Sigmoid colon (tissue), 7 donors: ENCODE measurements around the gene CRADD. TPM values are rescaled to one million over a fixed set of nuclear protein-coding genes. Genes with fewer than 3 reads are reported as not detected.
"Not testable (repeated sequence)": the region's sequence is repeated elsewhere in the genome, so short reads cannot be mapped to it uniquely, and the experiment has no call there.

Source experiments
- DNase-seq: peaks from one replicate; pipeline ENCODE4 v3.0.0-alpha.2; 2019
- H3K27ac ChIP-seq, 4 donors: fragments of 200-600 bp; sonication (generic); one replicate each; pipeline ENCODE4 v1.5.1; 2016 to 2019; ENCODE audit warnings: mild to moderate bottlenecking in 1 of 4
- H3K27me3 ChIP-seq, 3 donors: fragments of 200-600 bp; sonication (generic); one replicate each; pipeline ENCODE4 v1.5.1; 2019; ENCODE audit warnings: mild to moderate bottlenecking in 1 of 3
- H3K36me3 ChIP-seq, 4 donors: fragments of 200-600 bp; sonication (generic); one replicate each; pipeline ENCODE4 v1.5.1; 2016 to 2019
- H3K4me1 ChIP-seq, 4 donors: fragments of 200-600 bp; sonication (generic); one replicate each; pipeline ENCODE4 v1.5.1; 2017 to 2019
- H3K4me3 ChIP-seq, 4 donors: fragments of 200-600 bp; sonication (generic); one replicate each; pipeline ENCODE4 v1.5.1; 2017 to 2019; ENCODE audit warnings: mild to moderate bottlenecking in 2 of 4, moderate library complexity in 1 of 4
- H3K9me3 ChIP-seq, 4 donors: fragments of 200-600 bp in 3 of 4; sonication (generic) in 3 of 4; one replicate each; pipeline versions ENCODE4 v1.5.1 to v1.6.1; 2013 to 2019
- EP300 ChIP-seq, 4 donors: sonication (generic); formaldehyde crosslinking; IDR thresholded peaks; one replicate each; pipeline ENCODE4 v1.6.1; 2017; ENCODE audit warnings: antibody characterized with exemption in 4 of 4
- POLR2A ChIP-seq, 2 donors: fragments of 450-650 bp; IDR thresholded peaks; one replicate each; pipeline ENCODE4 v1.6.1; 2016; ENCODE audit warnings: antibody characterized with exemption in 2 of 2, mild to moderate bottlenecking in 2 of 2, moderate library complexity in 2 of 2
- POLR2AphosphoS5 ChIP-seq, 4 donors: sonication (generic); formaldehyde crosslinking; IDR thresholded peaks; one replicate each; pipeline ENCODE4 v1.6.1; 2017; ENCODE audit warnings: antibody characterized with exemption in 4 of 4
- WGBS, 2 donors: extraction: QIAGEN DNeasy Blood & Tissue Kit; methylation state at CpG; one replicate each; pipeline ENCODE4 v1.1.7; 2013; 5-methylcytosine and 5-hydroxymethylcytosine counted together
- intact Hi-C: fragments of 100-400 bp; cut with DNase I; formaldehyde crosslinking; loops from one replicate; pipeline ENCODE4 v1.15.1; 2023
- polyA plus RNA-seq, 3 donors: library from polyadenylated mRNA; stranded (reverse); fragments of 200-250 nt; gene quantifications; one replicate each; pipeline ENCODE4 v1.2.3, GENCODE V29; 2013
- total RNA-seq, 4 donors: library from RNA; depleted of rRNA; stranded (reverse); fragments of >200 nt; gene quantifications; one replicate each; pipeline ENCODE4 v1.1.0, GENCODE V29; 2016
- TF ChIP-seq, protein P1 (sequence below), 4 experiments: fragments of 450-650 bp in 3 of 4; fragments of 200-600 bp in 1 of 4; IDR thresholded peaks; one replicate each; pipeline ENCODE4 v1.5.1; 2016 to 2019; ENCODE audit warnings: antibody characterized with exemption in 4 of 4, mild to moderate bottlenecking in 3 of 4, moderate library complexity in 2 of 4
- donor health status: healthy with polysubstance abuse.
- donor health status: Bipolar disorder and iron deficiency.
- donor health status: healthy.

The CRADD gene
- total and polyA plus RNA-seq, 7 donors, result 14.1 to 98.9 (median 43.7) TPM

DNA sequence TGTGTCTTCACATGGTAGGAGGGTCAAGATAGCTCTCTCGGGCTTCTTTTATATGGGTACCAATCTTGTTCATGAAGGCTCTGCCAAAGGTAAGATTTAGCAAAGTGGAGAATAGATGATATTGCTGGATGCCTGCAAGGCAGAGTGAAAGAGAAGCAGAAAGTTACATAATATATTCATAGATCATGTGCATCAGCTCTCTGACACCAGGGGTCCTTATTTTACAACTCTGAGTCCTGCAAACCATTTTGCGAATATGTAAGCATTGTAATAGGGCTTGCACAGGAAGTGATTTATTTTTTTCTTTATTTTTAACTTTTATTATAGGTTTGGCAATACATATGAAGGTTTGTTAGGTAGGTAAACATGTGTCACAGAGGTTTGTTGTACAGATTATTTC, 31.8 kb downstream of the CRADD start:
- peaks cover 0 to 5% (median 2%) of the 10 kb centered on the region in 4 donors for H3K36me3 ChIP-seq
- no peak overlapping the region for H3K4me3 ChIP-seq
- peak overlapping the region in 3 of 4 donors; percentile 23 to 48 (median 42) for H3K27ac ChIP-seq
- H3K9me3 ChIP-seq, result peaks cover 0 to 2% (median 0%) of the 10 kb centered on the region in 4 donors
- H3K4me1 ChIP-seq, result peaks cover 0 to 65% (median 48%) of the 10 kb centered on the region in 4 donors
- intact Hi-C loops, result no loop called here
- no peak for DNase-seq
- H3K27me3 ChIP-seq, result no peaks in the 10 kb centered on the region
- 93 to 95% methylated on average over 2 of the region's 2 CpGs for WGBS, 2 donors
- TF ChIP-seq POLR2AphosphoS5 (IDR thresholded peaks at IDR 0.05) (no peak), POLR2A (IDR thresholded peaks at IDR 0.05) (no peak), EP300 (IDR thresholded peaks at IDR 0.05) (no peak)
- TF ChIP-seq, protein P1, sequence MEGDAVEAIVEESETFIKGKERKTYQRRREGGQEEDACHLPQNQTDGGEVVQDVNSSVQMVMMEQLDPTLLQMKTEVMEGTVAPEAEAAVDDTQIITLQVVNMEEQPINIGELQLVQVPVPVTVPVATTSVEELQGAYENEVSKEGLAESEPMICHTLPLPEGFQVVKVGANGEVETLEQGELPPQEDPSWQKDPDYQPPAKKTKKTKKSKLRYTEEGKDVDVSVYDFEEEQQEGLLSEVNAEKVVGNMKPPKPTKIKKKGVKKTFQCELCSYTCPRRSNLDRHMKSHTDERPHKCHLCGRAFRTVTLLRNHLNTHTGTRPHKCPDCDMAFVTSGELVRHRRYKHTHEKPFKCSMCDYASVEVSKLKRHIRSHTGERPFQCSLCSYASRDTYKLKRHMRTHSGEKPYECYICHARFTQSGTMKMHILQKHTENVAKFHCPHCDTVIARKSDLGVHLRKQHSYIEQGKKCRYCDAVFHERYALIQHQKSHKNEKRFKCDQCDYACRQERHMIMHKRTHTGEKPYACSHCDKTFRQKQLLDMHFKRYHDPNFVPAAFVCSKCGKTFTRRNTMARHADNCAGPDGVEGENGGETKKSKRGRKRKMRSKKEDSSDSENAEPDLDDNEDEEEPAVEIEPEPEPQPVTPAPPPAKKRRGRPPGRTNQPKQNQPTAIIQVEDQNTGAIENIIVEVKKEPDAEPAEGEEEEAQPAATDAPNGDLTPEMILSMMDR (IDR thresholded peaks at IDR 0.05), result no peak

- Histone ChIP-seq H3K36me3 (peaks cover 0 to 5% (median 2%) of the 10 kb centered on the region in 4 donors), H3K4me1 (peaks cover 0 to 66% (median 46%) of the 10 kb centered on the region in 4 donors)
Measured at GRCh38 chr12:93709386-93709785, 32.2 kb downstream of the CRADD start.

GRCh38 chr12:93710574-93710926, 33.4 kb downstream of the CRADD start:
- intact Hi-C loops, result no loop called here
- H3K27me3 ChIP-seq, result no peaks in the 10 kb centered on the region
- H3K4me3 ChIP-seq, result no peak overlapping the region
- peaks cover 0 to 2% (median 0%) of the 10 kb centered on the region in 4 donors for H3K9me3 ChIP-seq
- WGBS, 2 donors, result 97 to 98% methylated on average over 2 of the region's 2 CpGs
- no peak for TF ChIP-seq POLR2A (IDR thresholded peaks at IDR 0.05)
- H3K27ac ChIP-seq, result peak overlapping the region in 3 of 4 donors; percentile 77 to 82 (median 80)
- DNase-seq, result no peak
- H3K4me1 ChIP-seq, result peaks cover 0 to 63% (median 39%) of the 10 kb centered on the region in 4 donors
- peaks cover 0 to 5% (median 2%) of the 10 kb centered on the region in 4 donors for H3K36me3 ChIP-seq

More at GRCh38 chr12:93709386-93709785, 32.2 kb downstream of the CRADD start:
- Histone ChIP-seq H3K27ac (peak overlapping the region in 2 of 4 donors; percentile 42 to 48), H3K9me3 (peaks cover 0 to 2% (median 0%) of the 10 kb centered on the region in 4 donors), H3K4me3 (no peak overlapping the region), H3K27me3 (no peaks in the 10 kb centered on the region)
- intact Hi-C loops, result no loop called here
- TF ChIP-seq EP300 (IDR thresholded peaks at IDR 0.05) (no peak), POLR2A (IDR thresholded peaks at IDR 0.05) (no peak), POLR2AphosphoS5 (IDR thresholded peaks at IDR 0.05) (no peak)
- TF ChIP-seq, protein P1 (IDR thresholded peaks at IDR 0.05), result no peak
- no peak for DNase-seq
- 96% methylated on average over 4 of the region's 4 CpGs for WGBS, 2 donors

- H3K36me3 ChIP-seq, intact Hi-C loops, H3K9me3 ChIP-seq, H3K4me3 ChIP-seq, H3K27me3 ChIP-seq: not testable (repeated sequence)
- Histone ChIP-seq H3K27ac (peak overlapping the region; percentile 30 to 82 (median 78)), H3K4me1 (peaks cover 0 to 54% (median 34%) of the 10 kb centered on the region in 4 donors)
- peak; percentile 70 for DNase-seq
- WGBS, 2 donors, result 97 to 100% methylated on average over 1 of the region's 1 CpG
- TF ChIP-seq POLR2AphosphoS5 (IDR thresholded peaks at IDR 0.05) (peak; percentile 53 to 72 (median 58)), EP300 (IDR thresholded peaks at IDR 0.05) (peak; percentile 65 to 92 (median 88))
Measured at GRCh38 chr12:93711502-93711901, 34.3 kb downstream of the CRADD start.

- Histone ChIP-seq H3K27ac (peak overlapping the region in 3 of 4 donors; percentile 77 to 82 (median 80)), H3K4me3 (no peak overlapping the region), H3K36me3 (peaks cover 0 to 5% (median 2%) of the 10 kb centered on the region in 4 donors), H3K9me3 (peaks cover 0 to 2% (median 0%) of the 10 kb centered on the region in 4 donors), H3K27me3 (no peaks in the 10 kb centered on the region), H3K4me1 (peaks cover 0 to 47% (median 31%) of the 10 kb centered on the region in 4 donors)
- TF ChIP-seq POLR2AphosphoS5 (IDR thresholded peaks at IDR 0.05), result peak; percentile 53 to 76 (median 70)
- peak; percentile 4 to 70 (median 34) for TF ChIP-seq EP300 (IDR thresholded peaks at IDR 0.05)
- TF ChIP-seq, protein P1 (IDR thresholded peaks at IDR 0.05), result no peak
- 15 to 71% methylated on average over 3 of the region's 3 CpGs for WGBS, 2 donors
- no peak for DNase-seq
- intact Hi-C loops, result no loop called here
Measured at GRCh38 chr12:93712200-93712599, 35.0 kb downstream of the CRADD start.
